ENCODE measurements around the gene PRR7. TPM values are rescaled to one million over a fixed set of nuclear protein-coding genes. Genes with fewer than 3 reads are reported as not detected.
A peak's percentile ranks its signal among the peaks of the same experiment; 100 is the strongest.

Gene PRR7
- total RNA-seq, 2 donors from 2014 or later: 0.90 to 1.1 TPM

- no peaks in the 10 kb centered on the region for H3K27me3 ChIP-seq
- H3K27ac ChIP-seq: peak overlapping the region; percentile 7 to 39
- peaks cover 69% of the 10 kb centered on the region for H3K36me3 ChIP-seq
- no peaks in the 10 kb centered on the region for H3K9me3 ChIP-seq
- peak; percentile 65 to 74 for TF ChIP-seq CTCF (IDR thresholded peaks at IDR 0.05)
- no peak overlapping the region for H3K4me3 ChIP-seq
- DNase-seq (ENCODE audit: low spot score): no peak
- peaks cover 0 to 57% of the 10 kb centered on the region in 2 donors for H3K4me1 ChIP-seq
These were observed 44.9 kb downstream of the PRR7 start for GRCh38 chr5:177491429-177491945.

GRCh38 chr5:177491983-177492746, 45.6 kb downstream of the PRR7 start:
- no peak for TF ChIP-seq CTCF (IDR thresholded peaks at IDR 0.05)
- Histone ChIP-seq H3K27ac (peak overlapping the region; percentile 95 to 97), H3K27me3 (no peaks in the 10 kb centered on the region), H3K4me3 (no peak overlapping the region), H3K9me3 (no peaks in the 10 kb centered on the region), H3K4me1 (peaks cover 0 to 60% of the 10 kb centered on the region in 2 donors), H3K36me3 (peaks cover 67% of the 10 kb centered on the region)
- DNase-seq (ENCODE audit: low spot score): no peak

- Histone ChIP-seq H3K4me1 (peaks cover 0 to 62% of the 10 kb centered on the region in 2 donors), H3K9me3 (no peaks in the 10 kb centered on the region), H3K4me3 (no peak overlapping the region), H3K27ac (peak overlapping the region; percentile 95 to 97), H3K27me3 (no peaks in the 10 kb centered on the region), H3K36me3 (peaks cover 60% of the 10 kb centered on the region)
- no peak for DNase-seq (ENCODE audit: low spot score)
- TF ChIP-seq CTCF (IDR thresholded peaks at IDR 0.05): no peak
These were observed 46.2 kb downstream of the PRR7 start for GRCh38 chr5:177492841-177493240.

- Histone ChIP-seq H3K27ac (peak overlapping the region; percentile 95 to 97), H3K36me3 (peaks cover 50% of the 10 kb centered on the region), H3K4me3 (peak overlapping the region in 1 of 2 donors; percentile 26), H3K4me1 (peaks cover 0 to 71% of the 10 kb centered on the region in 2 donors), H3K9me3 (no peaks in the 10 kb centered on the region), H3K27me3 (no peaks in the 10 kb centered on the region)
- no peak for TF ChIP-seq CTCF (IDR thresholded peaks at IDR 0.05)
- DNase-seq (ENCODE audit: low spot score): no peak
These were observed 47.3 kb downstream of the PRR7 start for GRCh38 chr5:177493795-177494345.

GRCh38 chr5:177494346-177495195, 48.0 kb downstream of the PRR7 start:
- peak; percentile 90 for DNase-seq (ENCODE audit: low spot score)
- Histone ChIP-seq H3K4me1 (peaks cover 0 to 71% of the 10 kb centered on the region in 2 donors), H3K27me3 (no peaks in the 10 kb centered on the region), H3K4me3 (peak overlapping the region in 1 of 2 donors; percentile 26), H3K9me3 (no peaks in the 10 kb centered on the region), H3K27ac (peak overlapping the region; percentile 95 to 97), H3K36me3 (peaks cover 42% of the 10 kb centered on the region)
- peak in 1 of 2 donors; percentile 23 for TF ChIP-seq CTCF (IDR thresholded peaks at IDR 0.05)

Data from right atrium auricular region (tissue), 2 donors.